GM12878 (cell line): ENCODE measurements around the gene GOT2. TPM values are rescaled to one million over a fixed set of nuclear protein-coding genes. Genes with fewer than 3 reads are reported as not detected.

Source experiments
- BMI1 ChIP-seq: fragments of 450-650 bp; IDR thresholded peaks from 2 replicates; pipeline ENCODE4 v1.6.1; 2016; ENCODE audit warnings: mild to moderate bottlenecking, moderate library complexity, borderline replicate concordance
- DPF2 ChIP-seq: fragments of 450-650 bp; IDR thresholded peaks from 2 replicates; pipeline ENCODE4 v1.6.1; 2017; ENCODE audit warnings: mild to moderate bottlenecking
- RBBP5 ChIP-seq: fragments of 200-600 bp; sonication (generic); conservative IDR thresholded peaks from 2 replicates; pipeline ENCODE4 v1.6.1; 2016
- polyA plus RNA-seq, 11 experiments: library from polyadenylated mRNA; depleted of rRNA in 4 of 11; unstranded in 6 of 11; stranded (reverse) in 5 of 11; fragments of >200 nt; fragmentation: Nextera tagmentation in 4 of 11; fragmentation: Illumina TruSeq in 1 of 11; extraction: Ambion mirVana in 4 of 11; extraction: Trizol in 1 of 11; gene quantifications; 1 replicate in 1 of 11; 2 replicates in 10 of 11; pipeline versions ENCODE4 v1.2.1 to v1.2.3, GENCODE V29; 2011 to 2016; ENCODE audit warnings: inconsistent platforms in 2 of 11, missing spikeins in 2 of 11, low read depth in 1 of 11
- total RNA-seq, 4 experiments: library from RNA; depleted of rRNA in 3 of 4; stranded (reverse); fragments of >200 nt in 3 of 4; fragmentation: Illumina TruSeq in 1 of 4; extraction: Trizol in 1 of 4; gene quantifications; 2 replicates each; pipeline versions ENCODE4 v1.2.1 to v1.2.3, GENCODE V29; 2013 to 2021
- TF ChIP-seq, protein P1 (sequence below): fragments of 450-650 bp; IDR thresholded peaks from 2 replicates; pipeline ENCODE4 v1.6.1; 2016; ENCODE audit warnings: mild to moderate bottlenecking, moderate library complexity, borderline replicate concordance
- TF ChIP-seq, protein P2 (sequence below): fragments of 450-650 bp; IDR thresholded peaks from 2 replicates; pipeline ENCODE4 v1.6.1; 2018; ENCODE audit warnings: mild to moderate bottlenecking, low read depth, moderate library complexity; ENCODE audit not compliant: partially characterized antibody
- TF ChIP-seq, protein P3 (sequence below): fragments of 150-350 bp; IDR thresholded peaks from 2 replicates; pipeline ENCODE4 v1.6.1; 2016; ENCODE audit warnings: low read depth, low read length
- TF ChIP-seq, protein P4 (sequence below), 3 experiments: IDR thresholded peaks in 2 of 3; conservative IDR thresholded peaks in 1 of 3; 2 replicates each; pipeline ENCODE4 v1.5.1; 2011; ENCODE audit warnings: low read depth in 3 of 3, low read length in 3 of 3, mild to moderate bottlenecking in 3 of 3, control low read depth in 2 of 3, moderate library complexity in 2 of 3, inconsistent platforms in 1 of 3, mixed read lengths in 1 of 3; ENCODE audit not compliant: control insufficient read depth in 2 of 3, insufficient read depth in 1 of 3; ENCODE audit errors: extremely low read depth in 1 of 3

GOT2 gene
- total and polyA plus RNA-seq, 10 of the 15 experiments (the other 5 are each of a cell fraction or from before 2014, with no cell fraction given) = 41.7 to 235 (median 83.7) TPM

- TF ChIP-seq, protein P1, sequence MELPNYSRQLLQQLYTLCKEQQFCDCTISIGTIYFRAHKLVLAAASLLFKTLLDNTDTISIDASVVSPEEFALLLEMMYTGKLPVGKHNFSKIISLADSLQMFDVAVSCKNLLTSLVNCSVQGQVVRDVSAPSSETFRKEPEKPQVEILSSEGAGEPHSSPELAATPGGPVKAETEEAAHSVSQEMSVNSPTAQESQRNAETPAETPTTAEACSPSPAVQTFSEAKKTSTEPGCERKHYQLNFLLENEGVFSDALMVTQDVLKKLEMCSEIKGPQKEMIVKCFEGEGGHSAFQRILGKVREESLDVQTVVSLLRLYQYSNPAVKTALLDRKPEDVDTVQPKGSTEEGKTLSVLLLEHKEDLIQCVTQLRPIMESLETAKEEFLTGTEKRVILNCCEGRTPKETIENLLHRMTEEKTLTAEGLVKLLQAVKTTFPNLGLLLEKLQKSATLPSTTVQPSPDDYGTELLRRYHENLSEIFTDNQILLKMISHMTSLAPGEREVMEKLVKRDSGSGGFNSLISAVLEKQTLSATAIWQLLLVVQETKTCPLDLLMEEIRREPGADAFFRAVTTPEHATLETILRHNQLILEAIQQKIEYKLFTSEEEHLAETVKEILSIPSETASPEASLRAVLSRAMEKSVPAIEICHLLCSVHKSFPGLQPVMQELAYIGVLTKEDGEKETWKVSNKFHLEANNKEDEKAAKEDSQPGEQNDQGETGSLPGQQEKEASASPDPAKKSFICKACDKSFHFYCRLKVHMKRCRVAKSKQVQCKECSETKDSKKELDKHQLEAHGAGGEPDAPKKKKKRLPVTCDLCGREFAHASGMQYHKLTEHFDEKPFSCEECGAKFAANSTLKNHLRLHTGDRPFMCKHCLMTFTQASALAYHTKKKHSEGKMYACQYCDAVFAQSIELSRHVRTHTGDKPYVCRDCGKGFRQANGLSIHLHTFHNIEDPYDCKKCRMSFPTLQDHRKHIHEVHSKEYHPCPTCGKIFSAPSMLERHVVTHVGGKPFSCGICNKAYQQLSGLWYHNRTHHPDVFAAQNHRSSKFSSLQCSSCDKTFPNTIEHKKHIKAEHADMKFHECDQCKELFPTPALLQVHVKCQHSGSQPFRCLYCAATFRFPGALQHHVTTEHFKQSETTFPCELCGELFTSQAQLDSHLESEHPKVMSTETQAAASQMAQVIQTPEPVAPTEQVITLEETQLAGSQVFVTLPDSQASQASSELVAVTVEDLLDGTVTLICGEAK = no peak
- TF ChIP-seq DPF2 (no peak), RBBP5 (no peak), BMI1 (no peak)
- TF ChIP-seq, protein P2, sequence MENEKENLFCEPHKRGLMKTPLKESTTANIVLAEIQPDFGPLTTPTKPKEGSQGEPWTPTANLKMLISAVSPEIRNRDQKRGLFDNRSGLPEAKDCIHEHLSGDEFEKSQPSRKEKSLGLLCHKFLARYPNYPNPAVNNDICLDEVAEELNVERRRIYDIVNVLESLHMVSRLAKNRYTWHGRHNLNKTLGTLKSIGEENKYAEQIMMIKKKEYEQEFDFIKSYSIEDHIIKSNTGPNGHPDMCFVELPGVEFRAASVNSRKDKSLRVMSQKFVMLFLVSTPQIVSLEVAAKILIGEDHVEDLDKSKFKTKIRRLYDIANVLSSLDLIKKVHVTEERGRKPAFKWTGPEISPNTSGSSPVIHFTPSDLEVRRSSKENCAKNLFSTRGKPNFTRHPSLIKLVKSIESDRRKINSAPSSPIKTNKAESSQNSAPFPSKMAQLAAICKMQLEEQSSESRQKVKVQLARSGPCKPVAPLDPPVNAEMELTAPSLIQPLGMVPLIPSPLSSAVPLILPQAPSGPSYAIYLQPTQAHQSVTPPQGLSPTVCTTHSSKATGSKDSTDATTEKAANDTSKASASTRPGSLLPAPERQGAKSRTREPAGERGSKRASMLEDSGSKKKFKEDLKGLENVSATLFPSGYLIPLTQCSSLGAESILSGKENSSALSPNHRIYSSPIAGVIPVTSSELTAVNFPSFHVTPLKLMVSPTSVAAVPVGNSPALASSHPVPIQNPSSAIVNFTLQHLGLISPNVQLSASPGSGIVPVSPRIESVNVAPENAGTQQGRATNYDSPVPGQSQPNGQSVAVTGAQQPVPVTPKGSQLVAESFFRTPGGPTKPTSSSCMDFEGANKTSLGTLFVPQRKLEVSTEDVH = no peak
- TF ChIP-seq, protein P3, sequence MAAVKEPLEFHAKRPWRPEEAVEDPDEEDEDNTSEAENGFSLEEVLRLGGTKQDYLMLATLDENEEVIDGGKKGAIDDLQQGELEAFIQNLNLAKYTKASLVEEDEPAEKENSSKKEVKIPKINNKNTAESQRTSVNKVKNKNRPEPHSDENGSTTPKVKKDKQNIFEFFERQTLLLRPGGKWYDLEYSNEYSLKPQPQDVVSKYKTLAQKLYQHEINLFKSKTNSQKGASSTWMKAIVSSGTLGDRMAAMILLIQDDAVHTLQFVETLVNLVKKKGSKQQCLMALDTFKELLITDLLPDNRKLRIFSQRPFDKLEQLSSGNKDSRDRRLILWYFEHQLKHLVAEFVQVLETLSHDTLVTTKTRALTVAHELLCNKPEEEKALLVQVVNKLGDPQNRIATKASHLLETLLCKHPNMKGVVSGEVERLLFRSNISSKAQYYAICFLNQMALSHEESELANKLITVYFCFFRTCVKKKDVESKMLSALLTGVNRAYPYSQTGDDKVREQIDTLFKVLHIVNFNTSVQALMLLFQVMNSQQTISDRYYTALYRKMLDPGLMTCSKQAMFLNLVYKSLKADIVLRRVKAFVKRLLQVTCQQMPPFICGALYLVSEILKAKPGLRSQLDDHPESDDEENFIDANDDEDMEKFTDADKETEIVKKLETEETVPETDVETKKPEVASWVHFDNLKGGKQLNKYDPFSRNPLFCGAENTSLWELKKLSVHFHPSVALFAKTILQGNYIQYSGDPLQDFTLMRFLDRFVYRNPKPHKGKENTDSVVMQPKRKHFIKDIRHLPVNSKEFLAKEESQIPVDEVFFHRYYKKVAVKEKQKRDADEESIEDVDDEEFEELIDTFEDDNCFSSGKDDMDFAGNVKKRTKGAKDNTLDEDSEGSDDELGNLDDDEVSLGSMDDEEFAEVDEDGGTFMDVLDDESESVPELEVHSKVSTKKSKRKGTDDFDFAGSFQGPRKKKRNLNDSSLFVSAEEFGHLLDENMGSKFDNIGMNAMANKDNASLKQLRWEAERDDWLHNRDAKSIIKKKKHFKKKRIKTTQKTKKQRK = no peak
- TF ChIP-seq, protein P4, sequence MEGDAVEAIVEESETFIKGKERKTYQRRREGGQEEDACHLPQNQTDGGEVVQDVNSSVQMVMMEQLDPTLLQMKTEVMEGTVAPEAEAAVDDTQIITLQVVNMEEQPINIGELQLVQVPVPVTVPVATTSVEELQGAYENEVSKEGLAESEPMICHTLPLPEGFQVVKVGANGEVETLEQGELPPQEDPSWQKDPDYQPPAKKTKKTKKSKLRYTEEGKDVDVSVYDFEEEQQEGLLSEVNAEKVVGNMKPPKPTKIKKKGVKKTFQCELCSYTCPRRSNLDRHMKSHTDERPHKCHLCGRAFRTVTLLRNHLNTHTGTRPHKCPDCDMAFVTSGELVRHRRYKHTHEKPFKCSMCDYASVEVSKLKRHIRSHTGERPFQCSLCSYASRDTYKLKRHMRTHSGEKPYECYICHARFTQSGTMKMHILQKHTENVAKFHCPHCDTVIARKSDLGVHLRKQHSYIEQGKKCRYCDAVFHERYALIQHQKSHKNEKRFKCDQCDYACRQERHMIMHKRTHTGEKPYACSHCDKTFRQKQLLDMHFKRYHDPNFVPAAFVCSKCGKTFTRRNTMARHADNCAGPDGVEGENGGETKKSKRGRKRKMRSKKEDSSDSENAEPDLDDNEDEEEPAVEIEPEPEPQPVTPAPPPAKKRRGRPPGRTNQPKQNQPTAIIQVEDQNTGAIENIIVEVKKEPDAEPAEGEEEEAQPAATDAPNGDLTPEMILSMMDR (IDR thresholded peaks at IDR 0.05 in 2 of 3, conservative IDR thresholded peaks at IDR 0.05 in 1 of 3; ENCODE audit: control insufficient read depth in 2 of 3, extremely low read depth in 1 of 3, insufficient read depth in 1 of 3, low read depth in 3 of 3, low read length in 3 of 3) = peak; percentile 76 to 89 (median 77)
Observed at GRCh38 chr16:58755989-58756649, 22.0 kb upstream of the GOT2 start (continued).
